Transverse colon (tissue), 4 donors: ENCODE measurements around the gene TRPM1. TPM values are rescaled to one million over a fixed set of nuclear protein-coding genes. Genes with fewer than 3 reads are reported as not detected.

Experiments used
- DNase-seq: peaks from one replicate; pipeline ENCODE4 v3.0.0-alpha.2; 2019
- H3K27ac ChIP-seq, 4 donors: fragments of 200-600 bp; sonication (generic); 2 replicates each; pipeline ENCODE4 v1.5.1; 2016 to 2018; ENCODE audit warnings: inconsistent platforms in 4 of 4
- H3K27me3 ChIP-seq: fragments of 200-600 bp; sonication (generic); 2 replicates; pipeline ENCODE4 v1.5.1; 2017; ENCODE audit warnings: inconsistent platforms
- H3K36me3 ChIP-seq, 4 donors: fragments of 200-600 bp; sonication (generic); 2 replicates each; pipeline ENCODE4 v1.5.1; 2017 to 2019; ENCODE audit warnings: inconsistent platforms in 4 of 4
- H3K4me1 ChIP-seq, 4 donors: fragments of 200-600 bp; sonication (generic); 2 replicates each; pipeline ENCODE4 v1.5.1; 2017 to 2020; ENCODE audit warnings: inconsistent platforms in 4 of 4
- H3K4me3 ChIP-seq, 4 donors: fragments of 200-600 bp; sonication (generic); 1 replicate in 1 of 4; 2 replicates in 3 of 4; pipeline versions ENCODE4 v1.5.1 to v1.6.1; 2017 to 2019; ENCODE audit warnings: inconsistent platforms in 4 of 4
- H3K9me3 ChIP-seq, 2 donors: fragments of 200-600 bp; sonication (generic); 2 replicates each; pipeline ENCODE4 v1.5.1; 2017 to 2019; ENCODE audit warnings: inconsistent platforms in 2 of 2
- EP300 ChIP-seq: sonication (generic); formaldehyde crosslinking; IDR thresholded peaks from one replicate; pipeline ENCODE4 v1.6.1; 2017; ENCODE audit warnings: antibody characterized with exemption, low read depth
- POLR2A ChIP-seq: fragments of 450-650 bp; IDR thresholded peaks from one replicate; pipeline ENCODE4 v1.6.1; 2016; ENCODE audit warnings: antibody characterized with exemption, mild to moderate bottlenecking, moderate library complexity
- POLR2AphosphoS5 ChIP-seq, 3 donors: sonication (generic); formaldehyde crosslinking; IDR thresholded peaks; one replicate each; pipeline ENCODE4 v1.6.1; 2016; ENCODE audit warnings: antibody characterized with exemption in 3 of 3
- WGBS, 2 donors: methylation state at CpG; one replicate each; pipeline ENCODE4 v1.1.5; 2018; ENCODE audit warnings: low coverage in 1 of 2; 5-methylcytosine and 5-hydroxymethylcytosine counted together
- in situ Hi-C, 4 donors: fragments of 200-750 bp; cut with MboI; loops; one replicate each; pipeline versions ENCODE4 v1.15.0 to v1.15.1; 2017; ENCODE audit warnings: low sequenced_read_pairs in 3 of 4, low pct_ligation_motif_present in 1 of 4, low pct_unique_long_range_greater_than_20kb in 1 of 4
- intact Hi-C: fragments of 100-400 bp; cut with DNase I; formaldehyde crosslinking; loops from one replicate; pipeline ENCODE4 v1.15.1; 2023; ENCODE audit warnings: low total_unique reads
- total RNA-seq, 4 donors: library from RNA; depleted of rRNA; stranded (reverse); fragments of >200 nt; gene quantifications; one replicate each; pipeline ENCODE4 v1.1.0, GENCODE V29; 2016
- TF ChIP-seq, protein P1 (sequence below), 5 experiments: fragments of 200-600 bp in 3 of 5; fragments of 450-650 bp in 2 of 5; sonication (generic) in 3 of 5; IDR thresholded peaks; 1 replicate in 2 of 5; 2 replicates in 3 of 5; pipeline ENCODE4 v1.5.1; 2016 to 2017; ENCODE audit warnings: antibody characterized with exemption in 5 of 5, inconsistent platforms in 3 of 5, mild to moderate bottlenecking in 2 of 5, moderate library complexity in 1 of 5

Gene TRPM1
- total RNA-seq, 4 donors from 2014 or later: not detected

DNA sequence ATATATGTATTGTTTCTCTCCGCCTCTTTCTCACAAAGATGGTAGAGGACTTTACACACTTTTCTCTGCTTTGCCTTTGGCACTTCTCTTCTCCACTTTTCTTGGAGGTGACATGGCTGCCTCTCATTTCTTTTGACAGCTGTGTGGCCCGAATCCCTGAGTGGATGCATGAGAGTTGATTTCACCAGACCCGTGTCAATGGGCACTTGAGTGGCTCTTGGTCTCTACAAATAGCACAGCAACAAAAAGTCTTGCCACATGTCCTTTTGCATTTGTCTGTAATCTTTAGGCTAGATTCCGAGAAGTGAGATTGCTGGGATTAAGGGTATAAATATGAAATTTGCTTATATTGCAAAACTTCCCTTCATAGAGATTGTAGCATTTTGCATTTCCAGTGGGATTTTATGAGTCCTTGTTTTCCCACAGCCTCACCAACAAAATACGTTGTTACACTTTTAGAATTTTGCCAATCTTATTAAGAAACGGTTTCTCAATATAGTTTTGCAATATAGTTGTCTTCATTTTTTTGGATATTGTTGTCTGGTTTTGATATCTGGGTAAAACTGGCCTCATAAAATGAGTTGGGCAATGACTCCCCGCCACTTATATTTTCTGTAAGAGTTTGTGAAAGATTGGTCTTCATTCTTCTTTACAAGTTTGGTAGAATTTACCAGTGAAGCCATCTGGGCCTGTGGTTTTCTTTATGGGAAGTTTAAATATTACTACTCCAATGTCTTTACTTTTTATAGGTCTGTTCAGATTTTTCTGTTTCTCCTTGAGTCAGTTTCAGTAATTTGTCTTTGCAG, 5.2 kb upstream of the TRPM1 start:
- WGBS, 2 donors: 74 to 81% methylated on average over 7 of the region's 7 CpGs
- Histone ChIP-seq H3K27ac (no peak overlapping the region), H3K4me3 (no peak overlapping the region), H3K27me3 (no peaks in the 10 kb centered on the region), H3K36me3 (no peaks in the 10 kb centered on the region), H3K4me1 (no peaks in the 10 kb centered on the region), H3K9me3 (no peaks in the 10 kb centered on the region)
- DNase-seq: no peak
- intact Hi-C loops: no loop called here
- in situ Hi-C loops: no loop called here
- TF ChIP-seq, protein P1, sequence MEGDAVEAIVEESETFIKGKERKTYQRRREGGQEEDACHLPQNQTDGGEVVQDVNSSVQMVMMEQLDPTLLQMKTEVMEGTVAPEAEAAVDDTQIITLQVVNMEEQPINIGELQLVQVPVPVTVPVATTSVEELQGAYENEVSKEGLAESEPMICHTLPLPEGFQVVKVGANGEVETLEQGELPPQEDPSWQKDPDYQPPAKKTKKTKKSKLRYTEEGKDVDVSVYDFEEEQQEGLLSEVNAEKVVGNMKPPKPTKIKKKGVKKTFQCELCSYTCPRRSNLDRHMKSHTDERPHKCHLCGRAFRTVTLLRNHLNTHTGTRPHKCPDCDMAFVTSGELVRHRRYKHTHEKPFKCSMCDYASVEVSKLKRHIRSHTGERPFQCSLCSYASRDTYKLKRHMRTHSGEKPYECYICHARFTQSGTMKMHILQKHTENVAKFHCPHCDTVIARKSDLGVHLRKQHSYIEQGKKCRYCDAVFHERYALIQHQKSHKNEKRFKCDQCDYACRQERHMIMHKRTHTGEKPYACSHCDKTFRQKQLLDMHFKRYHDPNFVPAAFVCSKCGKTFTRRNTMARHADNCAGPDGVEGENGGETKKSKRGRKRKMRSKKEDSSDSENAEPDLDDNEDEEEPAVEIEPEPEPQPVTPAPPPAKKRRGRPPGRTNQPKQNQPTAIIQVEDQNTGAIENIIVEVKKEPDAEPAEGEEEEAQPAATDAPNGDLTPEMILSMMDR (IDR thresholded peaks at IDR 0.05): no peak
- TF ChIP-seq POLR2AphosphoS5 (IDR thresholded peaks at IDR 0.05) (no peak), EP300 (no peak), POLR2A (no peak)

DNA sequence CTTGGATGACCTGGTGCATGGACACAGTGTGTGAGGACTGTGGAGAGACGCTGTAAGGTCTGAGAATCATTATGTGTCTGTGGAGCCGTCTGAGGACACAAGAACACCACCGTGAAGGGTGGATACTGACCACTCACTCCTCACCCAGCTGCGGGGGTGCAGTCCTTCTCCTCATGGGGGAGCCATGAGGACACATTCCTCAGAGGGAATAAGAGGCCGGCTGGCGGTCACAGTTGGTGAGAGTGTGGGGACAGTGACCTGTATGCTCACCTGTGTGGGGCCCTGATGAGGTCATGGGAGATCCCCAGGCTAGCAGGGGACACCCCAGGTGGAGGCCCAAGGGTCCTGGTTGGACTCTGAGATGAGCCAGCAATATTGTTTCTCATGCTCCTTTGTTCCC, 2.5 kb upstream of the TRPM1 start:
- DNase-seq: no peak
- Histone ChIP-seq H3K27me3 (no peaks in the 10 kb centered on the region), H3K4me3 (no peak overlapping the region), H3K36me3 (no peaks in the 10 kb centered on the region), H3K27ac (no peak overlapping the region), H3K4me1 (no peaks in the 10 kb centered on the region), H3K9me3 (no peaks in the 10 kb centered on the region)
- no peak for TF ChIP-seq EP300
- TF ChIP-seq POLR2AphosphoS5 (IDR thresholded peaks at IDR 0.05): no peak
- TF ChIP-seq POLR2A: no peak
- TF ChIP-seq, protein P1 (IDR thresholded peaks at IDR 0.05): no peak
- WGBS, 2 donors: 88 to 95% methylated on average over 3 to 6 of the region's 6 CpGs
- intact Hi-C loops: no loop called here
- in situ Hi-C loops: no loop called here

DNA sequence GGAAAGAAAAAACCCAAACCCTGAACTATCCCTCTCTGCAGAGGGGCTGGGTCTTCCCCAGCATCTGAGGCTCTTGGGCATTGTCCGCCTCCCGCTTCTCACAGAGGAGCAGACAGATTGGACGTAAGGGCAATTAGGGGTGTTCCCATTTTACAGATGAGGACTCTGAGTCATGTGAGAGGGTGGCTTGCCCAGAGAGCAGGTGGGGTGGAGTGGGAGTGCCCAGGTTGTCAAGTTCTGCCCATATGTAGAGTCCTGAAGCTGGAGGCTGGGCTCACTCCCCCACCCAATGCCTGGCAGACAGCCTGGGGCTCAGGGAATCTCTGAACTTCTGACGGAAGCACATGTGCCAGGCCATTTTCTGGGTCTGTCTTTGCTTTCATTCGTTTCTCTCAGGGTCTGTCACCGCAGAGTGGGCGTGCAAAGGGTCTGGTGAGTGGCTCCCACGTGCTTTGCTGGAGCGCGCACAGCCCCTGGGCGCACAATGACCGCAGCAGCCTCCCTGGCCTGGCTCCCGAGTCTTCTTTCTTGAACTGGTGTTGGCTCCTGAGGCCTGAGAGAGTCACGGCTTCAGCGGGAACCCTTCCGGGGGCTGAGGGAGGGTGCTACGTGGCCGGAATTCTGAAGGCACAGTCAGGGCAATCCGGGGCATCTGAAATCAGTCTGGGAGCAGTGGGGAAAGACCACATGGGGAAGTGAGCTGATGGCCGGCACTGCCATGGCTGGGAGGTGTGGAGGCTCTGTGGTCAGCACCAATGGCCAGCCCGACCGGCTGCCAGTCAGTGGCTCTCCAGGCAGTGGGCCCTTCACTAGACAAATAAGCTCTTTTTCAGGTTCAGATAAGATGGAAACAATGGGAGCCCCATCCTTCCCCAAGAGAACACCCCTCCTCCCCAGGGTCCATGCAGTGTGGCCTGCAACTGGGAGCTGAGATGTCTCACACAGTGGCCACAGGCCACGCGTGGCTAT, 1.1 kb upstream of the TRPM1 start:
- Histone ChIP-seq H3K9me3 (no peaks in the 10 kb centered on the region), H3K4me3 (no peak overlapping the region), H3K27me3 (no peaks in the 10 kb centered on the region), H3K27ac (no peak overlapping the region), H3K36me3 (no peaks in the 10 kb centered on the region), H3K4me1 (no peaks in the 10 kb centered on the region)
- 86% methylated on average over 24 of the region's 24 CpGs; no CpG with 5 or more reads in 1 of the 2 donors for WGBS, 2 donors
- no peak for TF ChIP-seq EP300
- TF ChIP-seq, protein P1 (IDR thresholded peaks at IDR 0.05): no peak
- no peak for TF ChIP-seq POLR2A
- TF ChIP-seq POLR2AphosphoS5 (IDR thresholded peaks at IDR 0.05): no peak
- in situ Hi-C loops: no loop called here
- intact Hi-C loops: loop anchor here (1.0 kb wide), 1 partner anchor 12 kb away; no protein-coding TSS in a partner anchor
- DNase-seq: no peak

DNA sequence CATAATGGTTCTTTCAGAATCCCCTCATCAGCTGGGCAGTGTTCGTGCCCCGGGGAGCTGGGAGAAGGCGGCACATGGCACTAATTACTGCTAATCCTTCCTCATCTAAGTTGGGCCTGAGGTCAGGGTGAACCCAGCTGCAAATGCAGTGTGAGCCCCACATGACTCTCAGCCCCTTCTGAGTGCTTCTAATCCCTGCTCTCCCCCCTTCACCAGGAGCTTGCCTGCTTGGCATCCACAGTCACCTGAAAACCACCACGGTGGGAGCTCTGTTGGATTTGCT, 455 bp upstream of the TRPM1 start:
- 87% methylated on average over 4 of the region's 4 CpGs; no CpG with 5 or more reads in 1 of the 2 donors for WGBS, 2 donors
- H3K4me1 ChIP-seq: no peaks in the 10 kb centered on the region
- in situ Hi-C loops: no loop called here
- H3K4me3 ChIP-seq: no peak overlapping the region
- H3K36me3 ChIP-seq: no peaks in the 10 kb centered on the region
- H3K27ac ChIP-seq: no peak overlapping the region
- TF ChIP-seq, protein P1 (IDR thresholded peaks at IDR 0.05): no peak
- TF ChIP-seq EP300: no peak
- TF ChIP-seq POLR2A: no peak
- TF ChIP-seq POLR2AphosphoS5 (IDR thresholded peaks at IDR 0.05): no peak
- no peaks in the 10 kb centered on the region for H3K27me3 ChIP-seq
- H3K9me3 ChIP-seq: no peaks in the 10 kb centered on the region
- intact Hi-C loops: loop anchor here (1.0 kb wide), 1 partner anchor 12 kb away; no protein-coding TSS in a partner anchor
- no peak for DNase-seq
